Gastroesophageal sphincter (tissue), 3 donors: ENCODE results near the gene ZC3H7A.

Experiments used
- POLR2A ChIP-seq, 2 donors: fragments of 450-650 bp; IDR thresholded peaks; one replicate each; pipeline ENCODE4 v1.6.1; 2017; ENCODE audit warnings: antibody characterized with exemption in 2 of 2, mild to moderate bottlenecking in 2 of 2, moderate library complexity in 1 of 2
- POLR2AphosphoS5 ChIP-seq: sonication (generic); formaldehyde crosslinking; IDR thresholded peaks from one replicate; pipeline ENCODE4 v1.6.1; 2017; ENCODE audit warnings: antibody characterized with exemption
- TF ChIP-seq, protein P1 (sequence below), 4 experiments: fragments of 200-600 bp in 2 of 4; fragments of 450-650 bp in 2 of 4; sonication (generic) in 1 of 4; IDR thresholded peaks; one replicate each; pipeline ENCODE4 v1.5.1; 2017 to 2019; ENCODE audit warnings: antibody characterized with exemption in 4 of 4, mild to moderate bottlenecking in 2 of 4, moderate library complexity in 2 of 4

DNA sequence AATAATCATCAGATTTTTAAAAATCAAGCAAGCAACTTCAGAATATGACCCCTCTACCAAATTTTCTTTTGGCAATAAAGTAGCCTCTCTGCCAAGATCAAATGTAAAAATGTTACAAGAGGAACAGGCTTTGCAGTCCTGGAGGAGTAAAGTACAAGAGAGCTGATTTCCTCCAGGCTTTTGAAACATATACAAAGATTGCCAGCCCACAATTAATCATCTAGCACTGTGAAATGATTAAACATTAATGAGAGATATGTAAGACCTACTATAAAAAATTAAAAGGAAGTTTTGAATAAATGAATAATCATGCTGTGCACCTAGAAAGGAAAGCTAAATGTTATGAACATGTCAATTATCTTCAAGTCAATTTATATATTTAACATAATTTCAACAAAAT, 80.7 kb downstream of the ZC3H7A start:
- TF ChIP-seq, protein P1, sequence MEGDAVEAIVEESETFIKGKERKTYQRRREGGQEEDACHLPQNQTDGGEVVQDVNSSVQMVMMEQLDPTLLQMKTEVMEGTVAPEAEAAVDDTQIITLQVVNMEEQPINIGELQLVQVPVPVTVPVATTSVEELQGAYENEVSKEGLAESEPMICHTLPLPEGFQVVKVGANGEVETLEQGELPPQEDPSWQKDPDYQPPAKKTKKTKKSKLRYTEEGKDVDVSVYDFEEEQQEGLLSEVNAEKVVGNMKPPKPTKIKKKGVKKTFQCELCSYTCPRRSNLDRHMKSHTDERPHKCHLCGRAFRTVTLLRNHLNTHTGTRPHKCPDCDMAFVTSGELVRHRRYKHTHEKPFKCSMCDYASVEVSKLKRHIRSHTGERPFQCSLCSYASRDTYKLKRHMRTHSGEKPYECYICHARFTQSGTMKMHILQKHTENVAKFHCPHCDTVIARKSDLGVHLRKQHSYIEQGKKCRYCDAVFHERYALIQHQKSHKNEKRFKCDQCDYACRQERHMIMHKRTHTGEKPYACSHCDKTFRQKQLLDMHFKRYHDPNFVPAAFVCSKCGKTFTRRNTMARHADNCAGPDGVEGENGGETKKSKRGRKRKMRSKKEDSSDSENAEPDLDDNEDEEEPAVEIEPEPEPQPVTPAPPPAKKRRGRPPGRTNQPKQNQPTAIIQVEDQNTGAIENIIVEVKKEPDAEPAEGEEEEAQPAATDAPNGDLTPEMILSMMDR (IDR thresholded peaks at IDR 0.05) = no peak
- TF ChIP-seq POLR2AphosphoS5 (no peak), POLR2A (IDR thresholded peaks at IDR 0.05) (no peak)
